Smooth muscle cell (in vitro differentiated cells): Measurements from ENCODE around the gene ROR1. TPM values are rescaled to one million over a fixed set of nuclear protein-coding genes. Genes with fewer than 3 reads are reported as not detected.

Experiments used
- DNase-seq: peaks from one replicate; lab custom pipeline; 2025; ENCODE audit not compliant: unreplicated experiment; lab: John Stamatoyannopoulos, UW
- H2AFZ ChIP-seq: fragments of 200-600 bp; sonication (generic); 2 replicates; pipeline ENCODE4 v1.6.0; 2016; ENCODE audit warnings: antibody characterized with exemption, low read depth, mild to moderate bottlenecking
- H3F3A ChIP-seq: fragments of 200-600 bp; sonication (generic); 2 replicates; pipeline ENCODE4 v1.6.0; 2017; ENCODE audit warnings: antibody characterized with exemption, low read depth
- H3K27ac ChIP-seq: fragments of 200-600 bp; sonication (generic); 2 replicates; pipeline ENCODE4 v1.5.1; 2016; ENCODE audit warnings: low read depth, mild to moderate bottlenecking
- H3K27me3 ChIP-seq: fragments of 200-600 bp; sonication (generic); 2 replicates; pipeline ENCODE4 v1.6.1; 2016; ENCODE audit warnings: low read depth, mild to moderate bottlenecking
- H3K36me3 ChIP-seq: fragments of 200-600 bp; sonication (generic); 2 replicates; pipeline ENCODE4 v1.5.1; 2016; ENCODE audit warnings: low read depth
- H3K4me1 ChIP-seq: fragments of 200-600 bp; sonication (generic); 2 replicates; pipeline ENCODE4 v1.5.1; 2016; ENCODE audit warnings: low read depth
- H3K4me2 ChIP-seq: fragments of 200-600 bp; sonication (generic); 2 replicates; pipeline ENCODE4 v1.6.0; 2016; ENCODE audit warnings: mild to moderate bottlenecking
- H3K4me3 ChIP-seq: fragments of 200-600 bp; sonication (generic); 2 replicates; pipeline ENCODE4 v1.5.1; 2016; ENCODE audit warnings: mild to moderate bottlenecking
- H3K79me2 ChIP-seq: fragments of 200-600 bp; sonication (generic); 2 replicates; pipeline ENCODE4 v1.6.0; 2016; ENCODE audit warnings: low read depth, mild to moderate bottlenecking
- H3K9ac ChIP-seq: fragments of 200-600 bp; sonication (generic); 2 replicates; pipeline ENCODE4 v1.6.0; 2016; ENCODE audit warnings: low read depth
- H3K9me3 ChIP-seq: fragments of 200-600 bp; sonication (generic); replicated peaks from 2 replicates; pipeline ENCODE4 v1.5.1; 2016; ENCODE audit warnings: low read depth
- H4K20me1 ChIP-seq: fragments of 200-600 bp; sonication (generic); 2 replicates; pipeline ENCODE4 v1.6.0; 2016; ENCODE audit warnings: low read depth
- CTCF ChIP-seq: fragments of 200-600 bp; sonication (generic); IDR thresholded peaks from 2 replicates; pipeline ENCODE4 v1.5.1; 2017; ENCODE audit warnings: borderline replicate concordance, mild to moderate bottlenecking, antibody characterized with exemption; ENCODE audit not compliant: insufficient read depth, poor library complexity, severe bottlenecking
- WGBS: methylation state at CpG from one replicate; pipeline ENCODE4 v1.1.7; 2016; ENCODE audit warnings: low lambda C conversion rate; 5-methylcytosine and 5-hydroxymethylcytosine counted together
- polyA plus RNA-seq: library from polyadenylated mRNA; unstranded; fragments of >200 nt; fragmentation: Nextera tagmentation; extraction: Ambion mirVana; gene quantifications from 2 replicates; pipeline ENCODE4 v1.2.1, GENCODE V29; 2016
- total RNA-seq: library from RNA; depleted of rRNA; stranded (reverse); fragments of >200 nt; gene quantifications from 2 replicates; pipeline ENCODE4 v1.2.3, GENCODE V29; 2014

The ROR1 gene
- total and polyA plus RNA-seq, 2 experiments from 2014 or later = 3.3 to 7.2 TPM

- Histone ChIP-seq H4K20me1 (no peaks in the 10 kb centered on the region), H3K27me3 (no peaks in the 10 kb centered on the region), H3K9ac (no peak overlapping the region), H3K27ac (peak overlapping the region; percentile 70), H3K4me2 (no peak overlapping the region), H2AFZ (no peak overlapping the region), H3K4me3 (no peak overlapping the region), H3F3A (no peaks in the 10 kb centered on the region), H3K4me1 (peaks cover 8% of the 10 kb centered on the region), H3K36me3 (no peaks in the 10 kb centered on the region), H3K79me2 (no peaks in the 10 kb centered on the region), H3K9me3 (no peaks in the 10 kb centered on the region)
- 70% methylated on average over 3 of the region's 3 CpGs for WGBS
- no peak for DNase-seq
- TF ChIP-seq CTCF = no peak
Observed at GRCh38 chr1:64000021-64000420, 226.2 kb downstream of the ROR1 start.

DNA sequence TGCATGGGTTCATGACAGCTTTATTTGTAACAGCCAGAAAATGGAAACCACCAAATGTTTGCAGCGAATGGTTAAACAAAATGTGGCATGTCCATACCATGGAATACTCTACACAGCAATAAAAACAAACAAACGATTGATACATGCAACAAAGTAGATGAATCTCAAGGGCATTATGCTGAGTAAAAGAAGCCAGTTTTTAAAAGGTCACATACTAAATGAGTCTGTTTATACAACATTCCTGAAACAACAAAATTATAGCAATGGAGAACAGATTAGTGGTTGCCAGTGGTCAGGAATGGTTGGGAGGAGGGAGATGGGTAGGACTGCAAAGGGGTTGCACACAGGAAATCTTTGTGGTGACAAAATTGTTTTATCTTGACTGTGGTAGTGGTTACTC lies 227.2 kb downstream of the ROR1 start:
- Histone ChIP-seq H3K27me3 (no peaks in the 10 kb centered on the region), H2AFZ (no peak overlapping the region), H3K9me3 (no peaks in the 10 kb centered on the region), H3K79me2 (peaks cover 4% of the 10 kb centered on the region), H3K36me3 (no peaks in the 10 kb centered on the region), H3K9ac (no peak overlapping the region), H4K20me1 (no peaks in the 10 kb centered on the region), H3K4me2 (no peak overlapping the region), H3F3A (no peaks in the 10 kb centered on the region), H3K4me3 (no peak overlapping the region), H3K27ac (no peak overlapping the region), H3K4me1 (peaks cover 8% of the 10 kb centered on the region)
- no peak for DNase-seq
- no peak for TF ChIP-seq CTCF
- WGBS = 86% methylated on average over 2 of the region's 2 CpGs

DNA sequence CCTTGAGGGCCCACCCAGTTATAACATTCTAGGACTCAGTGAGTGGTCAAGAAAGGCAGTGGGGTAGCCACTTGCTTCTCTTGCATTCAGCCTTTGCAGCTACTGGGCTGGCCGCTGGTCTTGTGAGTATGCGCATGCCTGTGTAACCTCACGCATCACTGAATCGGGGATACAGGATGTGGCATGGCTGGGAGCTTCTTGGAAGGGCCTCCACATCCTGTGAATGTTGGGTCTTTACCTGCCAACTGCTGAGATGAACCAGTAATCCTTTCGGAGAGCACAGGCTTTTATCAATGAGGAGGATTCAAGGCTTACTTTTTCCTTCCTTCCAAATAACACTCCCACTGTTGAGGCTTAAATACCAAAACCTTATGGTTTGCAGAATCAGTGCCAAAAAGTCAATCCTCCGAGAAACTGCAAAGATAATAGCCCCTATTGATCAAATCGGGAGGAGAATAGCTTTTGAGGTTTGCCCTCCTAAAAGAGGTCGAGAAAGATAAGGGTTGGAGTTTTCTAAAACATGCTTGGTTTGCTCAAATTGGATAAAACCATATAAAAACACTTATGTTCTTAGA lies 230.7 kb downstream of the ROR1 start:
- H4K20me1 ChIP-seq = no peaks in the 10 kb centered on the region
- TF ChIP-seq CTCF = no peak
- no peak overlapping the region for H3K27ac ChIP-seq
- H3K27me3 ChIP-seq = no peaks in the 10 kb centered on the region
- no peak overlapping the region for H2AFZ ChIP-seq
- H3K9me3 ChIP-seq = no peaks in the 10 kb centered on the region
- H3K9ac ChIP-seq = no peak overlapping the region
- H3K79me2 ChIP-seq = peaks cover 10% of the 10 kb centered on the region
- no peak overlapping the region for H3K4me2 ChIP-seq
- H3K4me1 ChIP-seq = peaks cover 8% of the 10 kb centered on the region
- WGBS = 67% methylated on average over 8 of the region's 8 CpGs
- H3K4me3 ChIP-seq = no peak overlapping the region
- no peaks in the 10 kb centered on the region for H3F3A ChIP-seq
- H3K36me3 ChIP-seq = no peaks in the 10 kb centered on the region
- no peak for DNase-seq

DNA sequence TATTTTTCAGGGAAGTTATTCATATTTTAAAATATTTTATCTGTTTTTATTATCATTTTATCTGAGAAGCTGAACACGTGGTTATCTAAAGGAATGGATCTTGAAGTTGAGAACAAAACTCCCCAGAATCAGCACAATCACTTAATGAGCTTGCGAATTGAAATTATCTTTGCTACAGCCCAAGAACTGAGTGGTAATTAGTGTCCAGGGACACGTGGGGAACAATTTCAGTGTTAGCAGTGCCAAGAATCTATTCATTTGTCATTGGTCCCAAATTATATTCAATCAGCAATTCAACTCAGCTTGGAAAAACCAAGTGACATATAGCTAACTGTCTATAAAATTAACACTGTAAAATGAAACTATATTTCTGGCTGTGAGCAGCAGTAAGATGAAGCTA lies 232.0 kb downstream of the ROR1 start:
- Histone ChIP-seq H3K4me1 (peaks cover 8% of the 10 kb centered on the region), H3F3A (no peaks in the 10 kb centered on the region), H3K9ac (no peak overlapping the region), H3K36me3 (no peaks in the 10 kb centered on the region), H3K79me2 (peaks cover 10% of the 10 kb centered on the region), H3K27ac (peak overlapping the region; percentile 59), H3K4me3 (no peak overlapping the region), H3K4me2 (peak overlapping the region; percentile 10), H3K27me3 (no peaks in the 10 kb centered on the region), H3K9me3 (no peaks in the 10 kb centered on the region), H2AFZ (no peak overlapping the region), H4K20me1 (no peaks in the 10 kb centered on the region)
- no peak for TF ChIP-seq CTCF
- 75% methylated on average over 3 of the region's 3 CpGs for WGBS
- no peak for DNase-seq
